Panc1 (cell line): ENCODE data around the gene SAMD4A. TPM values are rescaled to one million over a fixed set of nuclear protein-coding genes. Genes with fewer than 3 reads are reported as not detected.

ENCODE experiments used
- ATAC-seq: fragments of 200-7000 bp; cut with Tn5 transposase; 2 replicates; pipeline ENCODE4 v1.9.1; 2020; ENCODE audit warnings: mild to moderate bottlenecking, moderate library complexity
- BruUV-seq: library from RNA; stranded (reverse); fragments of 400-500 nt; replicated peaks from 2 replicates; lab custom pipeline; 2021; lab: Mats Ljungman, UMichigan
- CTCF ChIA-PET: fragments of 300-600 bp; sonication (Branson Sonifier 250); formaldehyde crosslinking; loops from one replicate; lab custom pipeline; 2022; ENCODE audit warnings: antibody characterized with exemption; lab: Charles Lee
- POLR2A ChIA-PET: fragments of 300-600 bp; sonication (Branson Sonifier 250); formaldehyde crosslinking; loops from one replicate; lab custom pipeline; 2022; ENCODE audit warnings: antibody characterized with exemption; lab: Charles Lee
- DNase-seq: peaks from one replicate; pipeline ENCODE4 v3.0.0-alpha.2; 2010; ENCODE audit warnings: low read depth, low spot score
- H3K27ac ChIP-seq: 2 replicates; pipeline ENCODE4 v1.5.1; 2011; ENCODE audit warnings: mild to moderate bottlenecking, low read length, inconsistent platforms
- H3K27me3 ChIP-seq: fragments of 200-500 bp; sonication (Bioruptor generic); 2 replicates; pipeline ENCODE4 v1.6.0; 2014; ENCODE audit warnings: low read length, inconsistent platforms; ENCODE audit not compliant: control insufficient read depth, insufficient read depth
- H3K36me3 ChIP-seq: fragments of 200-500 bp; sonication (Bioruptor generic); 2 replicates; pipeline ENCODE4 v1.5.1; 2014; ENCODE audit warnings: inconsistent platforms, mild to moderate bottlenecking, low read length, moderate library complexity; ENCODE audit not compliant: control insufficient read depth, insufficient read depth
- H3K4me1 ChIP-seq: 2 replicates; pipeline ENCODE4 v1.5.1; 2011; ENCODE audit warnings: inconsistent platforms, mild to moderate bottlenecking, low read length, moderate library complexity; ENCODE audit not compliant: control insufficient read depth, insufficient read depth
- H3K4me3 ChIP-seq, 2 experiments: 2 replicates each; pipeline ENCODE4 v1.5.1; 2011 to 2012; ENCODE audit warnings: low read depth in 2 of 2, low read length in 2 of 2, mild to moderate bottlenecking in 2 of 2, inconsistent platforms in 1 of 2, moderate library complexity in 1 of 2
- H3K9me3 ChIP-seq: fragments of 200-500 bp; sonication (Bioruptor generic); 2 replicates; pipeline ENCODE4 v1.5.1; 2014; ENCODE audit warnings: low read depth, mild to moderate bottlenecking, inconsistent platforms, low read length, moderate library complexity; ENCODE audit not compliant: control insufficient read depth, insufficient read depth
- POLR2AphosphoS5 ChIP-seq: IDR thresholded peaks from 2 replicates; pipeline ENCODE4 v1.6.1; 2012; ENCODE audit warnings: mild to moderate bottlenecking, low read depth, low read length, moderate library complexity
- SIN3A ChIP-seq: IDR thresholded peaks from 2 replicates; pipeline ENCODE4 v1.6.1; 2012; ENCODE audit warnings: low read depth, mild to moderate bottlenecking, low read length, moderate library complexity, borderline replicate concordance; ENCODE audit not compliant: insufficient read depth
- TCF7L2 ChIP-seq: IDR thresholded peaks from 2 replicates; pipeline ENCODE4 v1.6.1; 2011; ENCODE audit warnings: mild to moderate bottlenecking, low read depth, low read length, inconsistent platforms
- in situ Hi-C: cut with HindIII; loops from 2 replicates; pipeline ENCODE4 v1.10.0; 2016; ENCODE audit warnings: low sequenced_read_pairs, low pct_unique_long_range_greater_than_20kb
- intact Hi-C: fragments of 100-400 bp; cut with micrococcal nuclease; formaldehyde crosslinking; loops from one replicate; pipeline ENCODE4 v1.10.0; 2022; ENCODE audit not compliant: unreplicated experiment
- total RNA-seq: library from RNA; stranded (reverse); gene quantifications from one replicate; pipeline ENCODE4 v1.2.1, GENCODE V29; 2021; ENCODE audit not compliant: unreplicated experiment
- TF ChIP-seq, protein P1 (sequence below): fragments of 450-650 bp; IDR thresholded peaks from 2 replicates; pipeline ENCODE4 v1.5.1; 2017; ENCODE audit warnings: mild to moderate bottlenecking
- TF ChIP-seq, protein P2 (sequence below), 2 experiments: IDR thresholded peaks; 2 replicates each; pipeline ENCODE4 v1.6.1; 2011 to 2012; ENCODE audit warnings: low read depth in 2 of 2, control low read depth in 1 of 2, low read length in 1 of 2, mild to moderate bottlenecking in 1 of 2, moderate library complexity in 1 of 2; ENCODE audit not compliant: insufficient read depth in 1 of 2

SAMD4A gene
- total RNA-seq, 1 experiment from 2014 or later = 15.2 TPM

DNA sequence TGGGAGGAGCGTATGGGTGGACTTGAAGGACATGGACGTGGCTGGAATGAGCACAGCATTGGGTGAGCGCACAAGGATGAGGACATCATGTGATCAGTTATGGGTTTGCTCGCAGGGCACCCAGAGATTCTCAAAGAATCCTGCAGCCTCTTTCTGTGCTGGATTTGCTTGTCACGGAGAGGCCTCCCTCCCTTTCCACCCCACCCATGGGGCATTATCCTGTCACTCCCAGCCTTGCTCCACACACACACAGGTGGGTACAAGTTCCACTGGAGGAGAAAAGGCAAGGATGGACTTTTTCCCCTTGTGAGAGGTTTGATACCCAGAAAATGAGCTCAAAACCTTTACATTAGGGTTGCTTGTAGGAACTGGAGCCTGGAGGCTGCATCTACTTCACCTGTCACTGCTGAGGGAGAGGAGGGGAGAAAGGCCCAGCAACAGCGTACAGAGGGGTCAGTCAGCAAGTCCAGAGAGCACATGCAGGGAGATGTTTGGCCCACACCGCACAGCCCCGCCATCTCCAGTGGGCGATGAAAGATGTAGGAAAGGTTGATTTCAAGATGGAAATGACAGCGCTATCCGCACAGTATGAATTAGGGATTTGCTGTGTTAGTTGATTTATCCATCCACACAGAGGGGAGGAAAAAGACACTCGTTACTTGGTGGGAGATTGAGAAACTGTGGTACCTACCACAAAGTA is 223.0 kb downstream of the SAMD4A start:
- ChIA-PET POLR2A (no interaction called here), CTCF (interaction anchor here (0.7 kb wide), 1 partner anchor 255 kb away, joined by 4 read pairs; no protein-coding TSS in a partner anchor)
- DNase-seq (no peak), ATAC-seq (no peak)
- Histone ChIP-seq H3K9me3 (no peaks in the 10 kb centered on the region), H3K27me3 (no peaks in the 10 kb centered on the region), H3K4me3 (no peak overlapping the region), H3K4me1 (no peaks in the 10 kb centered on the region), H3K36me3 (no peaks in the 10 kb centered on the region; the same call in 1 of the 2 replicates), H3K27ac (no peak overlapping the region)
- TF ChIP-seq, protein P1, sequence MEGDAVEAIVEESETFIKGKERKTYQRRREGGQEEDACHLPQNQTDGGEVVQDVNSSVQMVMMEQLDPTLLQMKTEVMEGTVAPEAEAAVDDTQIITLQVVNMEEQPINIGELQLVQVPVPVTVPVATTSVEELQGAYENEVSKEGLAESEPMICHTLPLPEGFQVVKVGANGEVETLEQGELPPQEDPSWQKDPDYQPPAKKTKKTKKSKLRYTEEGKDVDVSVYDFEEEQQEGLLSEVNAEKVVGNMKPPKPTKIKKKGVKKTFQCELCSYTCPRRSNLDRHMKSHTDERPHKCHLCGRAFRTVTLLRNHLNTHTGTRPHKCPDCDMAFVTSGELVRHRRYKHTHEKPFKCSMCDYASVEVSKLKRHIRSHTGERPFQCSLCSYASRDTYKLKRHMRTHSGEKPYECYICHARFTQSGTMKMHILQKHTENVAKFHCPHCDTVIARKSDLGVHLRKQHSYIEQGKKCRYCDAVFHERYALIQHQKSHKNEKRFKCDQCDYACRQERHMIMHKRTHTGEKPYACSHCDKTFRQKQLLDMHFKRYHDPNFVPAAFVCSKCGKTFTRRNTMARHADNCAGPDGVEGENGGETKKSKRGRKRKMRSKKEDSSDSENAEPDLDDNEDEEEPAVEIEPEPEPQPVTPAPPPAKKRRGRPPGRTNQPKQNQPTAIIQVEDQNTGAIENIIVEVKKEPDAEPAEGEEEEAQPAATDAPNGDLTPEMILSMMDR = no peak
- TF ChIP-seq, protein P2, sequence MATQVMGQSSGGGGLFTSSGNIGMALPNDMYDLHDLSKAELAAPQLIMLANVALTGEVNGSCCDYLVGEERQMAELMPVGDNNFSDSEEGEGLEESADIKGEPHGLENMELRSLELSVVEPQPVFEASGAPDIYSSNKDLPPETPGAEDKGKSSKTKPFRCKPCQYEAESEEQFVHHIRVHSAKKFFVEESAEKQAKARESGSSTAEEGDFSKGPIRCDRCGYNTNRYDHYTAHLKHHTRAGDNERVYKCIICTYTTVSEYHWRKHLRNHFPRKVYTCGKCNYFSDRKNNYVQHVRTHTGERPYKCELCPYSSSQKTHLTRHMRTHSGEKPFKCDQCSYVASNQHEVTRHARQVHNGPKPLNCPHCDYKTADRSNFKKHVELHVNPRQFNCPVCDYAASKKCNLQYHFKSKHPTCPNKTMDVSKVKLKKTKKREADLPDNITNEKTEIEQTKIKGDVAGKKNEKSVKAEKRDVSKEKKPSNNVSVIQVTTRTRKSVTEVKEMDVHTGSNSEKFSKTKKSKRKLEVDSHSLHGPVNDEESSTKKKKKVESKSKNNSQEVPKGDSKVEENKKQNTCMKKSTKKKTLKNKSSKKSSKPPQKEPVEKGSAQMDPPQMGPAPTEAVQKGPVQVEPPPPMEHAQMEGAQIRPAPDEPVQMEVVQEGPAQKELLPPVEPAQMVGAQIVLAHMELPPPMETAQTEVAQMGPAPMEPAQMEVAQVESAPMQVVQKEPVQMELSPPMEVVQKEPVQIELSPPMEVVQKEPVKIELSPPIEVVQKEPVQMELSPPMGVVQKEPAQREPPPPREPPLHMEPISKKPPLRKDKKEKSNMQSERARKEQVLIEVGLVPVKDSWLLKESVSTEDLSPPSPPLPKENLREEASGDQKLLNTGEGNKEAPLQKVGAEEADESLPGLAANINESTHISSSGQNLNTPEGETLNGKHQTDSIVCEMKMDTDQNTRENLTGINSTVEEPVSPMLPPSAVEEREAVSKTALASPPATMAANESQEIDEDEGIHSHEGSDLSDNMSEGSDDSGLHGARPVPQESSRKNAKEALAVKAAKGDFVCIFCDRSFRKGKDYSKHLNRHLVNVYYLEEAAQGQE (IDR thresholded peaks at IDR 0.05; ENCODE audit: insufficient read depth in 1 of 2, low read depth in 2 of 2, low read length in 1 of 2) = no peak
- no peak for TF ChIP-seq POLR2AphosphoS5
- TF ChIP-seq SIN3A = no peak
- TF ChIP-seq TCF7L2 = no peak
- no TSS peak for BruUV-seq
- intact Hi-C loops (no loop called here), in situ Hi-C loops (no loop called here)

GRCh38 chr14:54791001-54791400 is 224.1 kb downstream of the SAMD4A start:
- no peaks in the 10 kb centered on the region; the same call in 1 of the 2 replicates for H3K36me3 ChIP-seq
- BruUV-seq = no TSS peak
- CTCF ChIA-PET = no interaction called here

More at GRCh38 chr14:54791001-54791400, 224.1 kb downstream of the SAMD4A start:
- POLR2A ChIA-PET = no interaction called here
- TF ChIP-seq TCF7L2 (no peak), POLR2AphosphoS5 (no peak), SIN3A (no peak)
- TF ChIP-seq, protein P2 (IDR thresholded peaks at IDR 0.05; ENCODE audit: insufficient read depth in 1 of 2, low read depth in 2 of 2, low read length in 1 of 2) = no peak
- TF ChIP-seq, protein P1 = no peak
- in situ Hi-C loops (no loop called here), intact Hi-C loops (no loop called here)
- Histone ChIP-seq H3K4me1 (no peaks in the 10 kb centered on the region), H3K4me3 (no peak overlapping the region), H3K9me3 (no peaks in the 10 kb centered on the region), H3K27me3 (no peaks in the 10 kb centered on the region), H3K27ac (no peak overlapping the region)
- DNase-seq (no peak), ATAC-seq (no peak)
